ENCODE results near the gene MCF2L. TPM values are rescaled to one million over a fixed set of nuclear protein-coding genes. Genes with fewer than 3 reads are reported as not detected.

MCF2L gene
- total and polyA plus RNA-seq, 7 donors = 9.1 to 40.5 (median 20.3) TPM

DNA sequence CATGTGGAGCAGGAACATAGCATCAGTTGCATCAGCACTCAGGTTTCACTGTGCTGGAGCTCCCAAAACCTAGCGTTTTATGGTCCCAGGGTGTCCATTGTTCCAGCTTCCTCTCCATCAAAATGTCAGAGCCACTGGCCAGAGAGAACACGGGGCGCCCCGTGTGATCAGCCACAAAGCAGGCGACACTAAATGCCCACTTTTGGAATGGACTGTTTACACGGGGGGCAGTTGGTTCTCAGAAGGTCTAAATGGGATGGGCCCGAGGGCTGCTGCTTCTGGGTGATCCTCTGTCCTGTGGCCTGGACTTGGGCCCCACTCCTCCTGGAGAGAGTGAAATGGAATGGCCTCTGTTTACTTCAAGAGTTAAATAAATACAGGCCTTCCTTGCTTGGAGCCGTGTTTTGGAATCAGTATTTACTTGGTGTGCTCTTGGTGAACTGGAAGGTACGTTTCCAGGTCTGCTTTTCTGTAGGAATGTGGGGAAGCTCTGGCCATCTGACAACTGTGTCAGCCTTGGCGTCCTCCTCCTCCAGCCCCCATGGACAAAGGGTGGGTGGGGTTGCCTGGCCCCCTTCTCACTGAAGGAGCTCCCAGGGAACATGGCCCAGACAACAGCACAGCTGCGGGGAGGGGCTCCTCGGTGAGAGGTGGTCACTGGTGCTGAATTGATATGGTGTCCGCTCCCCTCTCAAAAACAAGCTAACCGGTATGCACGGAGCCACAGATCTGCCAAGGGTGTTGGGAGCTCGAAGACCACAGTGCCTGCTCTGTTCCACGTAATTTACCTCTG, 16.1 kb upstream of the MCF2L start:
- Histone ChIP-seq H3K4me1 (no peaks in the 10 kb centered on the region), H3K9me3 (no peaks in the 10 kb centered on the region), H3K4me3 (no peak overlapping the region), H3K27me3 (ENCODE audit: insufficient read depth in 3 of 3, low read length in 2 of 3) (peaks cover 0 to 15% (median 0%) of the 10 kb centered on the region in 3 donors), H3K36me3 (ENCODE audit: insufficient read depth in 1 of 2, low read depth in 1 of 2) (no peaks in the 10 kb centered on the region), H3K27ac (no peak overlapping the region)
- DNase-seq = no peak
- WGBS, 3 donors = 57 to 70% (median 66%) methylated on average over 17 of the region's 17 CpGs
- intact Hi-C loops (cut with DNase I) = no loop called here
- ATAC-seq = no peak
- TF ChIP-seq CTCF (IDR thresholded peaks at IDR 0.05) = no peak

DNA sequence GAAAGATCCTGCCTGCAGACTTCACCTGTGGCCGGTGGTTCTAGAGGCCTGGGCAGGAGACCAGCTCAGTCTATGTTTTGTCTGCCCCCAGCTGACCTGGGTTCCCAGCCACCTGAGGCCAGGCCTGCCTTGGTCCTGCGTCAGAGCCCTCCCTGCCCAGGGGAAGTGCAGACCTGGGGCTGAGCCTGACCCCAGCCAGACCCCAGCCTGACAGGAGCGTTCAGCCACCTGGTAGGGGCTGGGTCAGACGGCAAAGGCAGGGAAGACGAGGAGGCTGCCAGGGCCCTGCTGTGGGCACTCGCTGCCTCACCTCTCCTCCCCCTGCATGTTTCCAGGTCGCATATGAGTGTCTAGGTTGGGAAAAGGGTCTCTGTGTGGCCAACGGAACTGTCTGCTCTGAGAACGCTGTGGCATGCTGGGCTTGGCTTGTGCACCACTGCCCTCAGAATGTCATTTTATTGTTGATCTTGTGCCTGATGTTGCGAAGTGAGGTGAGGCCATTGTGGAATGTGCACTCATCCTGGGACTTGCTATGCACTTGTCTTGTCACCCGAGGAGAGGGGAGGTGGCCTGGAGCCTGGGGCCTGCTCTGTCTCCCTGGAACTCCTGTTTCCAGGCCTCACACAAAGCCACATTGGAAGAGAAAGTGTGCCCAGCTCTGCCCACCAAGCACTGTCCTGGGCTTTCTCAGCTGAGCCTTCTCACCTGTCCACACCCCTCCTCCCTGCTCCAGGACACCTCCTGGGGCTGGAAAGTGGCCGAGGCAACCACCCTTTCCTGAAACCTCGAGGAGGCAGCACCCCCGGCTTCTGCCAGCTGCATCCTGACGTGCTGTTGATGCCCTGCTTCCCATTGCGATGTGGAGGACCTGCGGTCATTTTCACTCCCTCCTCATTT, 15.2 kb upstream of the MCF2L start:
- H3K9me3 ChIP-seq = no peaks in the 10 kb centered on the region
- no peaks in the 10 kb centered on the region for H3K36me3 ChIP-seq (ENCODE audit: insufficient read depth in 1 of 2, low read depth in 1 of 2)
- ATAC-seq (no peak), DNase-seq (no peak)
- no peak overlapping the region for H3K27ac ChIP-seq
- H3K4me1 ChIP-seq = no peaks in the 10 kb centered on the region
- intact Hi-C loops (cut with DNase I) = no loop called here
- TF ChIP-seq CTCF (IDR thresholded peaks at IDR 0.05) = no peak
- WGBS, 3 donors = 81 to 85% (median 83%) methylated on average over 17 of the region's 17 CpGs
- H3K4me3 ChIP-seq = no peak overlapping the region
- peaks cover 0 to 22% (median 0%) of the 10 kb centered on the region in 3 donors for H3K27me3 ChIP-seq (ENCODE audit: insufficient read depth in 3 of 3, low read length in 2 of 3)

GRCh38 chr13:112954488-112955270, 14.3 kb upstream of the MCF2L start:
- Histone ChIP-seq H3K4me1 (no peaks in the 10 kb centered on the region), H3K27ac (no peak overlapping the region), H3K9me3 (no peaks in the 10 kb centered on the region), H3K4me3 (no peak overlapping the region), H3K27me3 (ENCODE audit: insufficient read depth in 3 of 3, low read length in 2 of 3) (peaks cover 0 to 30% (median 0%) of the 10 kb centered on the region in 3 donors), H3K36me3 (ENCODE audit: insufficient read depth in 1 of 2, low read depth in 1 of 2) (no peaks in the 10 kb centered on the region)
- TF ChIP-seq CTCF (IDR thresholded peaks at IDR 0.05) = no peak
- intact Hi-C loops (cut with DNase I) = no loop called here
- WGBS, 3 donors = 79 to 81% (median 80%) methylated on average over 13 of the region's 13 CpGs
- DNase-seq (no peak), ATAC-seq (no peak)

- 80 to 88% (median 82%) methylated on average over 15 of the region's 15 CpGs for WGBS, 3 donors
- no peak overlapping the region for H3K27ac ChIP-seq
- DNase-seq (no peak), ATAC-seq (no peak)
- no peaks in the 10 kb centered on the region for H3K9me3 ChIP-seq
- no peak overlapping the region for H3K4me3 ChIP-seq
- H3K27me3 ChIP-seq (ENCODE audit: insufficient read depth in 3 of 3, low read length in 2 of 3) = peaks cover 0 to 37% (median 0%) of the 10 kb centered on the region in 3 donors
- no peaks in the 10 kb centered on the region for H3K4me1 ChIP-seq
- no peak for TF ChIP-seq CTCF (IDR thresholded peaks at IDR 0.05)
- intact Hi-C loops (cut with DNase I) = no loop called here
- H3K36me3 ChIP-seq (ENCODE audit: insufficient read depth in 1 of 2, low read depth in 1 of 2) = no peaks in the 10 kb centered on the region
Measured at GRCh38 chr13:112955271-112955937, 13.6 kb upstream of the MCF2L start.

Measured in psoas muscle (tissue), 8 donors.